GM18870 (cell line): ENCODE measurements around the gene GABRB1.

ENCODE experiments used
- ATAC-seq: cut with Tn5 transposase; IDR thresholded peaks from one replicate; pipeline ENCODE4 v1.9.1; 2021; ENCODE audit warnings: moderate library complexity; ENCODE audit not compliant: unreplicated experiment

The GABRB1 gene

GRCh38 chr4:47381172-47381571 lies 349.8 kb downstream of the GABRB1 start:
- no peak for ATAC-seq

DNA sequence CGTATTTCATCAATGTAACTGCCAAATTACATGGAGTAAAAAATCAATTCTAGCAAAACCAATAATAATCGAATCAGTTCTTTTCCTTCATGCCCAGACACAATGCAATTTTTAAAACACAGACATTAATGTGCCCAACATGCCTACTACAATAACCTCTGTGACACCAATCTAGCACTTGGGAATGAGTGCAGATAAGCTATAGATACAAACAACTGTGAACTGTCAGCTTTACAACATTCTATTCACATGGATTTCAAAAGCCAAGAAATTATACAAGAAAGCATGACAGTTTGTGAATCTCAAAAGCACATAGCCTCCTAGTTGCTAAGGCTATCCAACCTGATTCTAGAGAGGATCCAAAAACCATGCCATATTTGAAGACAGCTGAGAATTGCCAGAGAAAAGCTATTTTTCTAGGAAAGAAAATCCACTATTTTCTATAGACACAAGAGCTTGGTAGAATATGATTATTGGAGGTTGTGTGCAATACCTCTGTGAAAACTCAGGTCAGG lies 351.5 kb downstream of the GABRB1 start:
- no peak for ATAC-seq

DNA sequence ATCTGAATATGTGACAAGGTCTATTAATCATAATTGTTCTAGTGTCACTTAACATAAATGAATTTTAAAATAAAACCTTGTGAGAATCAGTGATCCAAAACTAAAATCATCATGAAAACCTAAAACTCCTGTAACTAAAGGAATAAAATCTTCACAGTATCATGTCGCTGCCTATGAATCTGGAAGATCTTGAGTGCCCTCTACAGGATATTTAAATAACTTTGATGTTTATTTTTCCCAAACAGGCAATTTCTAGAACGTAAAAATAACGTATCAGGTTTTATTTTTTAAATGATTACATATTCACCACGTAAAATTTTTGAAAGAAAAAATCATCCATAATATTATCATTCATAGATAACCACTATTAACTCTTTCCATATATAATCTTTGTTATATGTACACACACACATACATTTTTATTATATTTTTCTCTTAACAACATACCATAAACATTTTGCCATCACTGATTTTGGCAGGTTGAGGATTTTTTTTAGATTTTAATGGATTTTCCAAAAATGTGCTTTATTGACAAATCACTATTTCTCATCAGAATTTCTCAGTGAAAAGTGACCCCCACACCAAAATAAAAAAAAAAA lies 352.6 kb downstream of the GABRB1 start:
- ATAC-seq: no peak

GRCh38 chr4:47386146-47386545 lies 354.8 kb downstream of the GABRB1 start:
- ATAC-seq: no peak

GRCh38 chr4:47386561-47387235 lies 355.3 kb downstream of the GABRB1 start:
- no peak for ATAC-seq

- no peak for ATAC-seq
These were observed 359.2 kb downstream of the GABRB1 start for GRCh38 chr4:47390428-47391125.

DNA sequence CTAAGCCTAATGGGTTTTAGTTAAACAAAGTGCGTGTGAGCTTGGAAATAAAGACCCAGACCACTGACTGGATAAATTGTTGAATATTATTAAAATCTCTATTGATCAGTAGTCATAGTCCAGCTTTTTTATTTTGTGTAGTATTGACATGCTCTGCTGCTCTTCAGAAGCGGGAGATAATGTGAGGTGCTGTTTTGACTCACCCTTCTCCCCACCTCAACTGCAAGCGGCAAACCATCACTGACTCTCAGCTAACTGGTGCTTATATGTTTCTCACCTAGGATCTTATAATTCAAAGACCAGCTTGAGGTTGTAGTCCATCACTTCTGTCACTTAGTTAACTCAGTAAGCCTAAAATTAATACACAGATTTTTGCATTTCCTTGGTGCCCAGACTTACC lies 359.9 kb downstream of the GABRB1 start:
- ATAC-seq: no peak

DNA sequence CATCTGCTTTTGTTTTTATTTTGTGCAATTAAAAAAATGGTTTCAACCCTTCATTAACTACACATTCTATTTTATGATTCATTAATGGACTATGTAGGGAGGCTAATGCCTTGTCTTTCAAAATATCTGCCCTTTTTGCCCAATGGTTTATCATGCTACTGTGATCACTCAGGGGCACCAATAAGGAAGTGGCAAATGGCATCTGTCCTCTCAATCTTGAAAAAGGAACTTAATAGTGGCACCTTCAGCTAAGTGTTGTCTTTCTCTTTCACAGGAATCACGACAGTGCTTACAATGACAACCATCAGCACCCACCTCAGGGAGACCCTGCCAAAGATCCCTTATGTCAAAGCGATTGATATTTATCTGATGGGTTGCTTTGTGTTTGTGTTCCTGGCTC lies 375.0 kb downstream of the GABRB1 start:
- no peak for ATAC-seq

DNA sequence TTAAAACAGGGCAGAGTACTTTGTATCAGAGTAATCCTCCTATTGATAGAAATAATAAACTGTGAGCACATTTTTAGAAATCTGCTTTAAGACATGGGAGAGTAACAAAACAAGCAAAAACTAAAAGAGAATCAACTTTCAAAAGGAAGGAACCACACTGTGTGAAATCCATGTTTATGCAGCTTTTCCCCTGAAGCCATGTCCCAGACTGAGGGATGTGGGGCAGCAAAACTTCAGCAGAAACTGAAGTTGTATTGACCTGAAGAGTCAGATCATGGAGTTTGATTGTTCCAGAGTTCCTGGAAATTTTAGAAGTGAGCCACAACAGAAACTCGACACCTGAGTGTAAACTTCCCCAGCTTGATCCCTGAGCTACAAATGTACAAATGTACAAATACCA lies 378.9 kb downstream of the GABRB1 start:
- ATAC-seq: no peak

GRCh38 chr4:47413521-47413920 lies 382.2 kb downstream of the GABRB1 start:
- ATAC-seq: no peak

DNA sequence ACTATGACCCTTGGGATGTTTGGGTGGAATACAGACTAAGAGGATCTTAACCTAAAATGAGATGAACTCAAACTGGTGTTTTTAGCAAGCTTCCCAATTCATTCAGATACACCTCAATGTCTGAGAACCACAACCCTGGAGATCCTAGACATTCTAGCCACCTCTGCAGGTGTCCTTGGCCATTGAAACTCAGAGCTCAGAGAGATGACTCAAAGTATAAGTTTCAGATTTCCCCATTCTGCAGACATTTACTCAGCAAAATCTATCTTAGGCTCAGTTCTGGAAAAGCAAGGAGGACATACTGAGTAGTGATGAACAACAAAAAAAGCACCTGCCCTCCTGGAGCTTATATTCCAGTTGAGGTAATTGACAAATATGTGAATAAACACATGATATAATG lies 384.4 kb downstream of the GABRB1 start:
- peak; percentile 69 for ATAC-seq

DNA sequence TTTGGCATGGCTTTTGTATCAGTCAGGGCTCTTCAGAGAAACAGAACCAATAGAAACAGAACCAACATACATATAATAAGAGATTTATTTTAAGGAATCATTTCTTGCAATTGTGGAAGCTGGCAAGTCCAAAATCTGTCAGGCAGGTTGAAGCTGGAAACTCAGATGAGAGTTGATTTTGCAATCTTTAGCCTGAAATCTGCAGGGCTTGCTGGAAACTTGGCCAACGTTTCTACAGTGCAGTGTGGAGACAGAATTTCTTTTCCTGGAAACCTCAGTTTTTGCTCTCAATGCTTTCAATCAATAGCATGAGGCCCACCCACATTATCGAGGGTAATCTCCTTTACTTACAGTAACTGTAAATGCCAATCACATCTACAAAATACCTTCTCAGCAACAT lies 386.8 kb downstream of the GABRB1 start:
- no peak for ATAC-seq

- ATAC-seq: no peak
These were observed 387.9 kb downstream of the GABRB1 start for GRCh38 chr4:47419296-47419695.

GRCh38 chr4:47425628-47426027 lies 394.3 kb downstream of the GABRB1 start:
- no peak for ATAC-seq

DNA sequence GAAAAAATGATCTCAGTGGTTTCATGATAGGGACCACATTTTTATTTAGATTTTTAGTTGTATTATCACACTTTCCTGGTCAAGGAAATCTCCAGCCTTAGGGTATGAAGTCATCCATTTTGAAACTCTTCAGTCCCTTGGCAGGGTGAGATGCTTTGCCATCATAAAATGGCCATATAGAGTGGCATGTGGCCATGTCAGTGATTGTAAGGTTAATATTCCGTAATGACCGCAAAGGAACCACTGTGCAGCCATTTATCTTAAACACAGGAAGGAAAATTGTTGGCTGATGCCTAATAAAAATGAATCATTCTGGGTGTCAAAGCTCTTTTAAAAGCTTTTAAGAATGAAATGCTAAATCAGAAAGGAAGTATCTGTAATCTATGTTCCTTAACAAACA lies 396.6 kb downstream of the GABRB1 start:
- ATAC-seq: no peak

GRCh38 chr4:47432749-47433148 lies 401.4 kb downstream of the GABRB1 start:
- ATAC-seq: no peak

GRCh38 chr4:47434931-47435330 lies 403.6 kb downstream of the GABRB1 start:
- ATAC-seq: no peak

DNA sequence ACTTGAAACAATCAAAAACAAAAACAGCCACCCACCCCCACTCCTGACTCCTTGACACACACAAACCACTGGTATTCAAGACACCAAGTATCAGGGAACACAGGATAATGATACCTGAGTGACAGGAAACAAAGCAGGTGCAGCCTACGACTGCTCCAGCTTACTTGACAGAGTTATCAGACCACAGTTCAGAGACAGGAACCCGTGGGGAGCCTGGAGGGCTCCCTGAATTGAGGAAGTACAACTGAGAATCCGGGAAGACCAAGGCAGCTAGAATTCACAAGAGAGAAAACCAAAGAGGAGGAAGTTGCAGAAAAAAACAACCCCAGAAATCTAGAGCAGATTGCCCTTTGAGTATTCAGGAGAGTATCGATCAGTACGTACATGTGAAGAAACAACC lies 411.6 kb downstream of the GABRB1 start:
- ATAC-seq: peak; percentile 78

DNA sequence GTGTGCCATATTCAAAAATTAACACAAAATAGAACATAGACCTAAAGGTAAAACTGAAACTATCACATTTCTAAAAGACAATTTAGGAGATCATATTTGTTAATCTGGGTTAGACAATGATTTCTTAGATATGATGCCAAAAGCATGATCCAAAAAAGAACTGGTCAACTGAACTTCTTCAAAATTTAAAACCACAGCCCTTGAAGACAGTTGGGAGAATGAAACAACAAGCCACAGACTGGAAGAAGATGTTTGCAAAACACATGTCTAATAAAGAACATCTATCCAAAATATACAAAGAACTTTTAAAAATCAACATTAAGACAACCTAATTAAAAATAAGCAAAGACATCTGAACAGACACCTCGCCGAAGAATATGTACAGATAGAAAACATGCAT lies 412.7 kb downstream of the GABRB1 start:
- ATAC-seq: no peak

DNA sequence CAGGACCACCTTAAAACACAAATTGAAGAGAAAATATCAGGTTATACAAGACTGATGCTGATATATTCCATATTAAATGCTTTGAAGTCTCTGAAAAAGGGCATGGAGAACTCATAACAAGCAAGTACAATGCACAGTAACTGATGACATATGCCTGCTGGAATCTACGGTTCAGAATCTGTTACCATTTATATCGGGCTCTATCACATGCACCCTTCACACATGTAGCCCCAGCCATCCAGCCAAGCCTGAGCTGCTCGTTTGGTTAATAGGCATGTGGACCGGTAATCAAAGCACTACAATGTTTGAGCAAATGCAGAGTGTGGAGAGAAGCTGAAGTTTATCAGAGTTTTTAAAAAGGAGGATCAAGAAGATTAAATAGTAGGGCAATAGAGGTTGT lies 420.3 kb downstream of the GABRB1 start:
- ATAC-seq: no peak

GRCh38 chr4:47462799-47463234 lies 431.4 kb downstream of the GABRB1 start:
- ATAC-seq: peak; percentile 23
